ENCODE data around the gene SLC16A12. TPM values are rescaled to one million over a fixed set of nuclear protein-coding genes. Genes with fewer than 3 reads are reported as not detected.
"Not testable (repeated sequence)": the region's sequence is repeated elsewhere in the genome, so short reads cannot be mapped to it uniquely, and the experiment has no call there.

Gene SLC16A12
- polyA plus RNA-seq, 5 donors = 0.87 to 1.6 (median 1.5) TPM

DNA sequence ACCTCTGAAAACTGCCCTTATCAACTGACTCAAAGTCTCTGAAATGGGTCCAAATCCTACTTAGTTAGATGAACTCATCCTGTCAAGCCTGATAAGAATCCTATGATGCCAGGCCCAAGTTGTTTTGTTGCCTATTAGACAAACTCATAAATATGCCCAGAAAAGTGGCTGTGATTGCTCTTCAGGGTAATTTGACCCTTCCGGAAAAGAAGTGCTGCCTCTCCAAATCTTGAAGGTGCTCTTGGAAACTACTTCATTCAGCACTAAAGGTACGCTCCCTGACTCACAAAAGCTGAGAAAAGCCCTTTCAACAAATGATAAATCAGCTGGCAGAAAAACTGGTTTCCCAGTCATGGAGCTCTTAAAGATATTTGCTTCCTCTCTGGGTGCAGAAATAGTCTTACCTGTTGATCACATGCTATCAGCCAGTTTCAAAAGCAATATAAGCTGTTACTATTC is 114.3 kb downstream of the SLC16A12 start:
- peak in 1 of 2 donors; percentile 41 for DNase-seq

DNA sequence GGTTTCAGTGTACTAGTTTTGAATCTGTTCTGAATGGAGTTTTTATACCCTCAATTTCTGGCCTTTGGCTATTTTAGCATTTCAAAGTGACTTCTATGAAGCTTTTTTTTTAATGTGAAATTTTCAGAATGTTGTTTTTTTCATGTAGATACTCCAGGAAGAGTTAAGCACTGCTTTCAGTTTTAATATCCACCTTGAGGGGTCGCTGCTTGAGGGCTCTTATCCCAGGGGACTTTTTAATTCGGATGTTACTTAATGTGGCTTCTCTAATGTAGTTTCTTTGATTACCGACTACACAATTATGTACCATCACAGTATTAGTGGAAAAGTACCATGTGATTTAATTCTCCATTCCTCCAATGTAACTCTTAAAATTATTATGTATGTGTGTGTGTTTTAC is 115.8 kb downstream of the SLC16A12 start:
- no peak for DNase-seq

DNA sequence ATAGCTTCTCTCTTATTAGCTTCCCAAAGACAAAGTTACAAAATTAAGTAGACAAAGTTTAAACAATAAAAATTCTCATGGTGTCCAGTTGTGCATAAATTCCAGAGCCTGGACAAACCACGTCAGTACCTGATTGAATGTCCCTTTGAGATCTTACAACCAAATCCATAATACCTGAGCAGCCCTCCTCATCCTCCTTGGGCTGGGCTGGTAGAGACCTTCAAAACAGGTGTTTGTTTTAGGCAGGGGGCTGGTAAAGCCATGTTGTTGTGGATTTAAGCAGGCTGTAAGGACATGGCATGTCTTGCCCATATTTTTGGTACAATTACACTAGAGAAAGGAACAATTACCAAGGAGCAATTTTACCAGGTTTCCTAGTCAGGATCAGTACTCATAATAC is 118.9 kb downstream of the SLC16A12 start:
- no peak for DNase-seq

DNA sequence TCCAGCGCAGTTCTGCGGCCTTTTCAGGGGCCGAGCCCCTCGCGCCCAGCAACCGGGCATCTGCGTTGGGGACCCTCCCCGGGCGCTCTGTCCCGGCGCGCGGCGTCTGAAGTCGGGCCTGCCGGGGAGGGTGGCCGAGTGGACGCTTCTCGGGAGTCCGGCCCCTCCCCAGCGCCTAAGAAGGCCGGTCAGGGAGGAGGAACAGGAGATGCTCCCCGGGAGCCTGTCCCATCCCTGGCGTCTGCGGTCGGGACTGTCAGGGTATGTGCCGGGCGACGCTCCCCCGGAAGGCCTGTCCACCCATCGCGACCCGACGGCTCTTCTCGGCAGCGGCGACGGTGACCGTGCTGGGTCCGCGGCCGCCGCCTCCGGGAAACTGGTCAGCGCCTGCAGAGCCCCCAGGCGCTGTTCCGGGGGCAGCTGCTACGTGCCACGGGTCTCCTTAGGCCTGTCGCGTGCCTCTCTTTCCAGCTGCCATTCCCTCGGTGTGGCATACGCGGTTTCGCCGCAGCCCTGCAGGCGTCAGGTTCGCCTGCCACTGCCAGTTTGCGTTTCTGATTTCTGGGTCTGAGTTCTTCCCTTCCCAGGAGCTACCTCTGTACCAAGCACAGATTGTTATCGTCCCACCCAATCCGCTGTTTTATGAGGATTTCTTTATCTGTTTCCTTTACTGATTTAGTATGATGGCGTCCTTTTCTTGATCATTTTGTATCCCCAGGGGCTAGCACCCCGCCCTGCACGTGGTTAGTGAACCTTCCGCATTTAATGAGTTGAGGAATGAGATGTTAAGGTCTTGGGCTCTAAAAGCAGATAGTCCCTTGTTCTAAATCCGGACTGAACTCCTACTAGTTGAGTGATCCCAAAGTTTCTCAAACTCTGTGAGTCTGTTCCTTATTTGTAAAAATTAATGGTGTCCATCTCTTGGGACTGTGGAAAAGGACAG is 120.2 kb downstream of the SLC16A12 start:
- peak in 1 of 2 donors; percentile 80 for DNase-seq

DNA sequence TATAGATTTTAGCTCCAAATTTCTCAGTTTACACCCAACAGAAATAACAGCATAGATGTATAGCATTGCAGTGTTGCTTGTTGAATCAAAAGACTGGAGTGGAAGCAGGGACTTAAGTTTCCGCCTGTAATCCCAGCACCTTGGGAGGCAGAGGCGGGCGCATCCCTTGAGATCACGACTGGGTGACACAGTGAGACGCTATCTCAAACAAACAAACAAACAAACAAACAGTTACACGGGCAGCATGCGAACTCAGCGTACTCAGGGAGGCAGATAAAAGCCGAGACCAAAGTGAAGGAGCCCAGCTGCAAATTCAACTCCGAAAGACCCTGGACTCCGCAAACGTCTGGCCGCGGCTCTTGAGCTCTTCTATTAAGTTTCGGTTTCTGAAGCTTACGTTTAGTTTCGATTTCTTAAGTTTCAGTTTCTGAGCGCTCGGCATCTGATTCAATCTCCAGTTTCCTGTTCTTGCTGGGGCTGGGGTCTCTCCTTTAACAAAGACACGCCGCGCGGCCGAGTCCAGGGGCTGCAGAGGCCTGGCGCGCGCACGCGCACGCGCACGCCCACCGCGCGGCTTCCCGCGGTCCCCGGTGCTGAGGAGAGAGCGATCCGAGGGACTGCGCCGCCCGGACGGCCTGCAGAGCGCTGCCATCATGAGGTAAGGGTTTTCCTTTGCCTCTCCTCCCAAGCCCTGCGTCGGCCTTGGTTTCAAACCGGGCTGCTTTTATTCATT is 121.1 kb downstream of the SLC16A12 start, which contains the start of gene IFIT5:
TSS of gene IFIT5 (plus strand) at position 423 of the 733 bp plus-strand sequence. CDS start at position 654, 231 bp downstream.
- peak; percentile 87 to 89 for DNase-seq

DNA sequence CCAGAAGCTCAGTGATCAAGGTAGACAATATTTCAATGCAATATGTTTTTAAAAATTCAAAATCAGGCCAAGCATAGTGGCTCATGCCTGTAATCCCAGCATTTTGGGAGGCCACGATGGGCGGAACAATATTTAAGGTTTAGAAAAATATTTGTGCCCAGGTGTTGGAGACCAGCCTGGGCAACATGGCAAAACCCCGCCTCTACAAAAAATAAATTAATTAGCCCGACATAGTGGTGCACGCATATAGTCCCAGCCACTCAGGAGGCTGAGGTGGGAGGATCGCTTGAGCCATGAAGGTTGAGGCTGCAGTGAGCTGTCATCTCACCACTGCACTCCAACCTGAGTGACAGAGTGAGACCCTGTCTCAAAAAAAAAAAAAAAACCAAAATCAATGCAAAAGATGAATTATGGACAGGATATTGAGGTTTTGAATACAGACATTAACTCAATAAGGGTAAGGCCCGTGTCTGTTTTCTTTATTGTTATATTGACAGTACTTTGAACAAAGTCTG is 121.9 kb downstream of the SLC16A12 start:
- no peak for DNase-seq

DNA sequence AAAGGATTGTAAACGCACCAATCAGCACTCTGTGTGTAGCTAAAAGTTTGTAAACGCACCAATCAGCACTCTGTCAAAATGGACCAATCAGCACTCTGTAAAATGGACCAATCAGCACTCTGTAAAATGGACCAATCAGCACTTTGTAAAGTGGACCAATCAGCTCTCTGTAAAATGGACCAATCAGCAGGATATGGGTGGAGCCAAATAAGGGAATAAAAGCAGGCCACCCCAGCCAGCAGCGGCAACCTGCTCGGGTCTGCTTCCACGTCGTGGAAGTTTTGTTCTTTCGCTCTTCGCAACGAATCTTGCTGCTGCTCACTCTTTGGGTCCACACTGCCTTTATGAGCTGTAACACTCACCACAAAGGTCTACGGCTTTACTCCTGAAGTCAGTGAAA is 123.1 kb downstream of the SLC16A12 start:
- not testable (repeated sequence) for DNase-seq

DNA sequence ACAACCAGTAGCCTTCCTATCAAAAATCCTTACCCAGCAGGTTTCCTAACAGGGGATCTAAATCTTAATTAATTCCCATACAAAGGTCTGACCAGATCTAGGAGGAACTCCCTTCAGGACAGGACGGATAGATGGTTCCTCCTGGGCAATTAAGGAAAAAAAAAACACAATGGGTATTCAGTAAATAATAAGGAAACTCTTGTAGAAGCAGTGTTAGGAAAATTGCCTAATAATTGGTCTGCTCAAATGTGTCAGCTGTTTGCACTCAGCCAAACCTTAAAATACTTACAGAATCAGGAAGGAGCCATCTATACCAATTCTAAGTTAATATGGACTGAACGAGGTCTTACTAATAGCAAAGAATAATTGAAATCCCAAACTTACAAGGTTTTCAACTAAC is 124.3 kb downstream of the SLC16A12 start:
- not testable (repeated sequence) for DNase-seq

DNA sequence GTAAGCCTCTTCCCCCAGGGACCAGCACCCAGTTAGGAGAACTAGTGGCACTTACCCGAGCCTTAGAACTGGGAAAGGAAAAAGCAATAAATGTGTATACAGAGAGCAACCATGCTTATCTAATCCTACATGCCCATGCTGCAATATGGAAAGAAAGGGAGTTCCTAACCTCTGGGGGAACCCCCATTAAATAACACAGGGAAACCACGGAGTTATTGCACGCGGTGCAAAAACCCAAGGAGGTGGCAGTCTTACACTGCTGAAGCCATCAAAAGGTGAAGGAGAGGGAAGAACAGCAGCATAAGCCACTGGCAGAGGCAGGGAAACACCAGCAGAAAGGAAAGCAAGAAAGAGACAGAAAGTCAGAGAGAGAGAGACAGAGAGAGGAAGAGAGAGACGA is 124.8 kb downstream of the SLC16A12 start:
- DNase-seq = not testable (repeated sequence)

DNA sequence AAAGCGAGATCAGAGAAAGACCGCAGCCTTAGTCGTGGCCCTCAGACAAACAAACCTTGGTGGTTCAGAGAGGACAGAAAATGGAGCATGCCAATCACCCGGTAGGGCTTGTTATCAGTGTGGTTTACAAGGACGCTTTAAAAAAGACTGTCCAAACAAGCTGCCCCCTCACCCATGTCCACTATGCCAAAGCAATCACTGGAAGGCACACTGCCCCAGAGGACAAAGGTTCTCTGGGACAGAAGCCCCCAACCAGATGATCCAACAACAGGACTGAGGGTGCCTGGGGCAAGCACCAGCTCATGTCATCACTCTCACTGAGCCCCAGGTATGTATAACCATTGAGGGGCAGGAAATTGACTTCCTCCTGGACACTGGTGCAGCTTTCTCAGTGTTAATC is 126.1 kb downstream of the SLC16A12 start:
- not testable (repeated sequence) for DNase-seq

DNA sequence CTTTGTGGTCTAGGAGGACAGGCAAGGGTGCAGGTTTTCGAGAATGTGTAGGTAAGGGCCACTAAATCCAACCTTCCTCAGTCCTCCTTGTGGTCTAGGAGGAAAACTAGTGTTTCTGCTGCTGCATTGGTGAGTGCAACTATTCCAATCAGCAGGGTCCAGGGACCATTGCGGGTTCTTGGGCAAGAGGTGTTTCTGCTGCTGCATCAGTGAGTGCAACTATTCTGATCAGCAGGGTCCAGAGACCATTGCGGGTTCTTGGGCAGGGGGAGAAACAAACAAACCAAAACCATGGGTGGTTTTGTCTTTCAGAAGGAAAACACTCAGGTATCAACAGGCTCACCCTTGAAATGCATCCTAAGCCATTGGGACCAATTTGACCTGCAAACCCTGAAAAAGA is 127.6 kb downstream of the SLC16A12 start:
- DNase-seq = not testable (repeated sequence)

DNA sequence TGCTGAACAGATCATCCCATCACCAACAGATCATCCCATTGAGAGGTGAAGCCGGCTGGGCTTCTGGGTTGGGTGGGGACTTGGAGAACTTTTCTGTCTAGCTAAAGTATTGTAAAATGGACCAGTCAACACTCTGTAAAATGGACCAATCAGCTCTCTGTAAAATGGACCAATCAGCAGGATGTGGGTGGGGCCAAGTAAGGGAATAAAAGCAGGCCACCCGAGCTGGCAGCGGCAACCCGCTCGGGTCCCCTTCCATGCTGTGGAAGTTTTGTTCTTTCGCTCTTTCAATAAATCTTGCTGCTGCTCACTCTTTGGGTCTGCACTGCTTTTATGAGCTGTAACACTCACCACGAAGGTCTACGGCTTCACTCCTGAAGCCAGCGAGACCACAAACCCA is 129.2 kb downstream of the SLC16A12 start:
- DNase-seq = not testable (repeated sequence)

DNA sequence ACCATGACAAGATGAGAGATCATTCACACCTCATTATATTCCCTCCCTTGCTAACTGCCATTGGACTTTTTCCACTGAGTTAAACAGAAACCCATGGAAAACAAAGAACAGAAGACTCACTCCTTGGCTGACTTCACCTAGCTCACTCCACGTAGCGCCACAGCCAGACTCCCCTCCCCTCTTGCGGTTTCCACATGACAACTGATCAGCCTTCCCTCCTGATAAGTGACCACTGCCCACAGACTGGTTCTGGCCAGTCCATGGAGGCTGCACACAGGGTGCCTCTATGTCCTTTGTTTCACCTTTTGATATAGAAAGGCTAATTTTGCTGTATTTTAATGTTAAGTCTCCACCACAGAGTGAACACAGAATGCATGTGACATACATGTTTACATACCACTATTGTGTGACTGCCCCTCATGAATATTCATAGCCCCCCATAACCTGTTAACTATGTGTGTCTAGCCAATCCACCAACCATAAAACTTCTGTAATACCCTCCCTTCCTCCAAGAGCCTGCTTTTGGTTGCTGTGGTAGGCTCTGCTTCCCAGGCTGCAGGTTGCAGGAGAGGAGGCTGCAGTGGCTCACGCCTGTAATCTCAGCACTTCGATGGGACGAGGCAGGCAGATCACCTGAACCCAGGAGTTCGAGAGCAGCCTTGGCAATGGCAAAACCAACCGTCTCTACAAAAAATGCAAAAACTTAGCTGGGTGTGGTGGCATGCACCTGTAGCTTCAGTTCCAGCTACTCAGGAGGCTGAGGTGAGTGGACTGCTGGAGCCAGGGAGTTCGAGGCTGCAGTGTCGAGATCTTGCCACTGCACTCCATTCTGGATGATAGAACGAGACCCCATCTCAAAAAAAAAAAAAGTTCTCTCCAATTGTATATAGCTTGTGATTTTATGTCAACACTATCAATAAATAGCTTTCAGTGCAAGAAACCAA is 131.0 kb downstream of the SLC16A12 start:
- peak in 1 of 2 donors; percentile 68 for DNase-seq

DNA sequence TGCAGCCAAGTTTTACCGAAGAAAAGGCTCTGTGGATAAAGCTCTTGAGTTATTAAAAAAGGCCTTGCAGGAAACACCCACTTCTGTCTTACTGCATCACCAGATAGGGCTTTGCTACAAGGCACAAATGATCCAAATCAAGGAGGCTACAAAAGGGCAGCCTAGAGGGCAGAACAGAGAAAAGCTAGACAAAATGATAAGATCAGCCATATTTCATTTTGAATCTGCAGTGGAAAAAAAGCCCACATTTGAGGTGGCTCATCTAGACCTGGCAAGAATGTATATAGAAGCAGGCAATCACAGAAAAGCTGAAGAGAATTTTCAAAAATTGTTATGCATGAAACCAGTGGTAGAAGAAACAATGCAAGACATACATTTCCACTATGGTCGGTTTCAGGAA is 132.4 kb downstream of the SLC16A12 start:
- DNase-seq = no peak

DNA sequence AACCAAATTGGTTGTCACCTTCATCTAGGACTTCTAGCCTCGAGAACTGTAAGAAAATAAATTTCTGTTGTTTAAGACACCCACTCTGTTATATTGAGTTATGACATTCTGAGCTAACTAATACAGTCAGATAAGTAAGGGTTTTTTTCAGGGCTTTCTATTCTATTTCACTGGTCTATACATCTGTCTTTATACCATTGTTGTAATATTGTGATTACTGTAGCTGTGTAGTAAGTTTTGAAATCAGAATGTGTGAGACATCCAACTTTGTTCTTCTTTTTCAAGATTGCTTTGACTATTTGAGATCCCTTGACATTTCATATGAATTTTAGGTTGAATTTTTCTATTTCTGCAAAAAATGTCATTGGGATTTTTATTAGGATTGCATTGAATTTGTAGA is 135.4 kb downstream of the SLC16A12 start:
- DNase-seq = no peak

DNA sequence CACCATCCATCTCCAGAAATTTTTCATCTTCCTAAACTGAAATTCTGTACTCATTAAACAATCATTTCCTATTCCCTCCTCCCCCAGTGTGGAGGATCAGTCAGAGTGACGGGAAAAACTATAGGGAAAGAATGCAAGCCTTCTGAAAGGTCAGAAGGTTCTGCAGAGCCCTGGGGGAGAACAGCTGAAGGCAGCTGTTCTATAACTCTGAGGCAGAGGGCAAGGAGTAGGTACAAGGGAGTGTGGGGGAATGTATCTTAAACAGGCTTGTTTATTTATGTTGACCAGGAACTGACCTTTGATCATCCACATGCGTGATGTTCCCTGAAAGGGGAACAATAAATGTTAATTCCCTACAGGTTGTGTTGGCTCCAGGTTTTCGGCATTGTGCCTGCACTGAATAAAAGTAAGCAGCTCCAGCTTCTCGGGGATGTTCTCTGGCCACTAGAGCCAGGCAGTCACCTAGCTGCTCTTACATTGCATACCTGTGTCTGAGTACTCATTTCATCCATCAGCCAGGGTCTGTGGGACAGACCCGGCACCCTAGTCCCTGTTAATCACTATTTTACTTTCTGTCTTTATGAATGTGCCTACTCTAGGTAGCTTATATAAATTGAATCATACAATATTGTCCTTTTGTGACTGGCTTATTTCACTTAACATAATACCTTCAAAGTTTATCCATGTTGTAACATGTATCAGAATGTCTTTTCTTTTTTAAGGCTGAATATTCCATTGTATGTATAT is 137.2 kb downstream of the SLC16A12 start:
- DNase-seq = peak; percentile 68 to 75

DNA sequence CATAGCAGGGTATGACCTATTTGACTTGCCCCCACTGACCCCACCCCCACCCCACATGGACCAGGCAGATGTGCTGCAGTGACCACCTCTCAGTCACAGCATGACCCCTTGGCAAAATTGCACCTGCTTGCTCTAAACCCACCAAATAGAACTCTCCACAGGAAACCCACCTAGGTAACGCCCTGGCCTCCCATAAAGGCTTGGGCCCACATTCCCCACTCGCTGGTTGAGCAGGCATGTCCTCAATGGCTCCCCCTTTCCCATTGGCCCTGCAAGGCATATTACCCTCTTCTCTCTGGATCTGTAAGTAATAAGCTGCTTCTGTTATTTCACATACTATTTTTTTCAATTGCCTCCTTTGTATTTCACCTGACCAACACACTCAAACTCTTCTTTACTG is 140.3 kb downstream of the SLC16A12 start:
- DNase-seq = no peak

DNA sequence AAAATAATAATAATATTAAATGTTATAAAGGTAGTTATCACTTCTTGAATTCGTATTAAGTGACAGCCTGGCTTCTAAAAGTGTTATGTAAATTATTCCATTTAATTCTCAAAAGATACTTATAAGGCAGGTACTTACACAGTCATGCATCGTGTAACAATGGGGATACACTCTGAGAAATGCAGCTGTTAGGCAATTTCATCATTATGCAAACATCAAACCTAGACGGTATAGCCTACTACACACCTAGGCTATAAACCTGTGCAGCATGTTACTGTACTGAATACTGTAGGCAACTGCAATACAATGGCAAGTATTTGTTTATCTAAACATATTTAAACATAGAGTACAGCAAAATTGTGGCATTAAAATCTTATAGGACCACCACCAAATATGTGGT is 141.5 kb downstream of the SLC16A12 start:
- no peak for DNase-seq

DNA sequence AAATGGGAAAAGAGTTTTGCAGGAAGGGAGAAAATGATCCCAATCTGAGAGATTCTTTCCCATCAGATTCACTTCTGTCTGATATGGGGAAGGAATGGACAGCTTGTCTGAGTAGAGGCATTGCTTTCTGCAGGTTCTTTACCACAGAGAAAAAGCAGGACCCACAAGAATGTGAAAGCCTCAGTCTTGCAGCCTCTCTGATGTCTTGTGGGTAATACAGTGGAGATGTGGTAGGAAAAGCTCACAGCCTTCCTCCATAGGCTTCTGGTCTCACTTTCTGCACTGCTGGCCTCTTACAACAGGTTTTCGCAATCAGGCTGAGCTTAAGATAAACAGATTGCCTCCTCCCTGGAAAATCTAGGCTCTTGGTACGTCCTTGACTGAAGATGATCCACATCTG is 142.4 kb downstream of the SLC16A12 start:
- DNase-seq = peak in 1 of 2 donors; percentile 69
